Anterior cingulate cortex (tissue), 58 donors: ENCODE data around the gene CEP72.
A peak's percentile ranks its signal among the peaks of the same experiment; 100 is the strongest.
"Not testable (repeated sequence)": the region's sequence is repeated elsewhere in the genome, so short reads cannot be mapped to it uniquely, and the experiment has no call there.

Experiments used
- DNase-seq, 58 donors: peaks; one replicate each; lab custom pipeline; 2025; lab: John Stamatoyannopoulos, UW

The CEP72 gene

GRCh38 chr5:611731-612486, at the start of gene CEP72:
Gene CEP72 (plus strand): TSS chr5:612340. CDS start chr5:612362, 22 bp downstream.
- peak; percentile 25 to 94 (median 87) for DNase-seq

- DNase-seq = no peak
Measured at GRCh38 chr5:565782-566440, 46.2 kb upstream of the CEP72 start.

GRCh38 chr5:566636-567309, 45.4 kb upstream of the CEP72 start:
- DNase-seq = no peak

GRCh38 chr5:567664-568060, 44.5 kb upstream of the CEP72 start:
- DNase-seq = no peak

- no peak for DNase-seq
Measured at GRCh38 chr5:568061-568781, 43.9 kb upstream of the CEP72 start.

- DNase-seq = no peak
Measured at GRCh38 chr5:568809-569208, 43.3 kb upstream of the CEP72 start.

- no peak for DNase-seq
Measured at GRCh38 chr5:569358-569867, 42.7 kb upstream of the CEP72 start.

- no peak for DNase-seq
Measured at GRCh38 chr5:569868-570361, 42.2 kb upstream of the CEP72 start.

- no peak for DNase-seq
Measured at GRCh38 chr5:570446-570845, 41.7 kb upstream of the CEP72 start.

GRCh38 chr5:570886-571285, 41.3 kb upstream of the CEP72 start:
- DNase-seq = no peak

- no peak for DNase-seq
Measured at GRCh38 chr5:571791-572190, 40.3 kb upstream of the CEP72 start.

GRCh38 chr5:572398-573019, 39.6 kb upstream of the CEP72 start:
- DNase-seq = no peak

- no peak for DNase-seq
Measured at GRCh38 chr5:573206-573605, 38.9 kb upstream of the CEP72 start.

- DNase-seq = no peak
Measured at GRCh38 chr5:573976-574375, 38.2 kb upstream of the CEP72 start.

- DNase-seq = no peak
Measured at GRCh38 chr5:574906-575305, 37.2 kb upstream of the CEP72 start.

- no peak for DNase-seq
Measured at GRCh38 chr5:575636-576035, 36.5 kb upstream of the CEP72 start.

- not testable (repeated sequence) for DNase-seq
Measured at GRCh38 chr5:577214-577613, 34.9 kb upstream of the CEP72 start.

- no peak for DNase-seq
Measured at GRCh38 chr5:577800-578199, 34.3 kb upstream of the CEP72 start.

- DNase-seq = no peak
Measured at GRCh38 chr5:579211-579610, 32.9 kb upstream of the CEP72 start.

GRCh38 chr5:579746-580366, 32.3 kb upstream of the CEP72 start:
- no peak for DNase-seq
